Karpas-422 (cell line): ENCODE results near the gene UBAC1. TPM values are rescaled to one million over a fixed set of nuclear protein-coding genes. Genes with fewer than 3 reads are reported as not detected.

Experiments used
- DNase-seq: peaks from one replicate; pipeline ENCODE4 v3.0.0-alpha.2; 2015
- H2AFZ ChIP-seq: fragments of 200-600 bp; sonication (generic); 2 replicates; pipeline ENCODE4 v1.6.1; 2014; ENCODE audit warnings: antibody characterized with exemption, low read length, mixed read lengths
- H3K27ac ChIP-seq: fragments of 200-600 bp; sonication (generic); 2 replicates; pipeline ENCODE4 v1.5.1; 2014; ENCODE audit warnings: mild to moderate bottlenecking, low read length, moderate library complexity
- H3K27me3 ChIP-seq: fragments of 200-600 bp; sonication (generic); 2 replicates; pipeline ENCODE4 v1.6.1; 2014; ENCODE audit warnings: low read length, mixed read lengths
- H3K36me3 ChIP-seq: fragments of 200-600 bp; sonication (generic); 2 replicates; pipeline ENCODE4 v1.6.1; 2014; ENCODE audit warnings: low read length, mixed read lengths; ENCODE audit not compliant: insufficient read depth
- H3K4me1 ChIP-seq: fragments of 200-600 bp; sonication (generic); 2 replicates; pipeline ENCODE4 v1.6.1; 2014; ENCODE audit warnings: mild to moderate bottlenecking, low read length, mixed read lengths
- H3K4me2 ChIP-seq: fragments of 200-600 bp; sonication (generic); 2 replicates; pipeline ENCODE4 v1.6.1; 2014; ENCODE audit warnings: low read length, low read depth, mild to moderate bottlenecking; ENCODE audit not compliant: poor library complexity, severe bottlenecking
- H3K4me3 ChIP-seq: fragments of 200-600 bp; sonication (generic); 2 replicates; pipeline ENCODE4 v1.5.1; 2014; ENCODE audit warnings: mild to moderate bottlenecking, antibody characterized with exemption, low read length, mixed read lengths
- H3K79me2 ChIP-seq: fragments of 200-600 bp; sonication (generic); 2 replicates; pipeline ENCODE4 v1.6.1; 2014; ENCODE audit warnings: mild to moderate bottlenecking, low read length, mixed read lengths
- H3K9ac ChIP-seq: fragments of 200-600 bp; sonication (generic); 2 replicates; pipeline ENCODE4 v1.6.0; 2014; ENCODE audit warnings: low read length
- H3K9me2 ChIP-seq: fragments of 200-600 bp; sonication (generic), shearing (Covaris generic); replicated peaks from 2 replicates; pipeline ENCODE4 v1.6.0; 2014; ENCODE audit warnings: mild to moderate bottlenecking, low read length, moderate library complexity; ENCODE audit not compliant: insufficient read depth
- H3K9me3 ChIP-seq: fragments of 300-700, 200-600 bp; sonication (generic); 2 replicates; pipeline ENCODE4 v1.6.1; 2014; ENCODE audit warnings: low read length, mixed read lengths
- H4K20me1 ChIP-seq: fragments of 200-600 bp; sonication (generic); 2 replicates; pipeline ENCODE4 v1.6.1; 2014; ENCODE audit warnings: mild to moderate bottlenecking, antibody characterized with exemption, low read length, low read depth; ENCODE audit not compliant: insufficient read depth
- total RNA-seq: library from RNA; depleted of rRNA; stranded (reverse); fragments of >200 nt; shearing (Covaris generic); gene quantifications from 2 replicates; pipeline ENCODE4 v1.2.3, GENCODE V29; 2014; ENCODE audit warnings: low replicate concordance

Gene UBAC1
- total RNA-seq, 1 experiment from 2014 or later = 32.1 TPM

GRCh38 chr9:135976944-135977343 is 15.8 kb upstream of the UBAC1 start:
- Histone ChIP-seq H3K4me1 (peaks cover 9% of the 10 kb centered on the region), H3K4me2 (no peak overlapping the region), H3K4me3 (no peak overlapping the region), H3K36me3 (no peaks in the 10 kb centered on the region), H2AFZ (no peak overlapping the region), H3K9me3 (no peaks in the 10 kb centered on the region), H3K9me2 (no peaks in the 10 kb centered on the region), H3K79me2 (no peaks in the 10 kb centered on the region), H3K27ac (no peak overlapping the region), H3K27me3 (no peaks in the 10 kb centered on the region), H3K9ac (no peak overlapping the region), H4K20me1 (no peaks in the 10 kb centered on the region)
- DNase-seq = no peak

GRCh38 chr9:135976531-135976930 is 15.4 kb upstream of the UBAC1 start:
- Histone ChIP-seq H3K4me1 (peaks cover 9% of the 10 kb centered on the region), H3K9ac (no peak overlapping the region), H4K20me1 (no peaks in the 10 kb centered on the region), H3K27ac (no peak overlapping the region), H3K27me3 (no peaks in the 10 kb centered on the region), H3K4me3 (no peak overlapping the region), H3K79me2 (no peaks in the 10 kb centered on the region), H3K36me3 (no peaks in the 10 kb centered on the region), H3K9me3 (no peaks in the 10 kb centered on the region), H3K9me2 (no peaks in the 10 kb centered on the region), H3K4me2 (no peak overlapping the region), H2AFZ (no peak overlapping the region)
- no peak for DNase-seq

GRCh38 chr9:135975834-135976233 is 14.7 kb upstream of the UBAC1 start:
- H3K4me2 ChIP-seq = no peak overlapping the region
- H3K9me2 ChIP-seq = no peaks in the 10 kb centered on the region
- peaks cover 9% of the 10 kb centered on the region for H3K4me1 ChIP-seq
- no peak for DNase-seq
- H4K20me1 ChIP-seq = 0 out of 2 replicates have a peak, but pooled peaks cover 1% of the 10 kb centered on the region
- H3K27ac ChIP-seq = no peak overlapping the region
- H3K27me3 ChIP-seq = no peaks in the 10 kb centered on the region
- no peaks in the 10 kb centered on the region for H3K79me2 ChIP-seq
- no peak overlapping the region for H3K4me3 ChIP-seq
- no peak overlapping the region for H3K9ac ChIP-seq
- H3K9me3 ChIP-seq = no peaks in the 10 kb centered on the region
- no peak overlapping the region for H2AFZ ChIP-seq
- no peaks in the 10 kb centered on the region for H3K36me3 ChIP-seq

- Histone ChIP-seq H3K4me1 (peaks cover 10% of the 10 kb centered on the region), H3K4me2 (no peak overlapping the region), H3K79me2 (no peaks in the 10 kb centered on the region), H4K20me1 (0 out of 2 replicates have a peak, but pooled peaks cover 5% of the 10 kb centered on the region), H3K27me3 (no peaks in the 10 kb centered on the region), H3K4me3 (no peak overlapping the region), H2AFZ (no peak overlapping the region), H3K36me3 (no peaks in the 10 kb centered on the region), H3K9ac (no peak overlapping the region), H3K9me3 (no peaks in the 10 kb centered on the region), H3K9me2 (no peaks in the 10 kb centered on the region), H3K27ac (no peak overlapping the region)
- no peak for DNase-seq
These were observed 13.0 kb upstream of the UBAC1 start for GRCh38 chr9:135974220-135974573.

- Histone ChIP-seq H3K27me3 (no peaks in the 10 kb centered on the region), H3K4me3 (no peak overlapping the region), H3K4me2 (no peak overlapping the region), H3K9me2 (no peaks in the 10 kb centered on the region), H3K9me3 (no peaks in the 10 kb centered on the region), H3K27ac (no peak overlapping the region), H3K4me1 (peaks cover 10% of the 10 kb centered on the region), H2AFZ (no peak overlapping the region), H3K36me3 (no peaks in the 10 kb centered on the region), H3K79me2 (no peaks in the 10 kb centered on the region), H4K20me1 (0 out of 2 replicates have a peak, but pooled peaks cover 5% of the 10 kb centered on the region), H3K9ac (no peak overlapping the region)
- DNase-seq = no peak
These were observed 12.4 kb upstream of the UBAC1 start for GRCh38 chr9:135973277-135974219.

- peaks cover 17% of the 10 kb centered on the region for H3K4me1 ChIP-seq
- no peaks in the 10 kb centered on the region for H3K27me3 ChIP-seq
- no peak overlapping the region for H2AFZ ChIP-seq
- H3K36me3 ChIP-seq = no peaks in the 10 kb centered on the region
- H3K4me2 ChIP-seq = no peak overlapping the region
- H3K9me2 ChIP-seq = no peaks in the 10 kb centered on the region
- H3K27ac ChIP-seq = no peak overlapping the region
- no peaks in the 10 kb centered on the region for H3K79me2 ChIP-seq
- no peaks in the 10 kb centered on the region for H3K9me3 ChIP-seq
- H3K9ac ChIP-seq = no peak overlapping the region
- DNase-seq = peak; percentile 85
- 0 out of 2 replicates have a peak, but pooled peaks cover 5% of the 10 kb centered on the region for H4K20me1 ChIP-seq
- H3K4me3 ChIP-seq = no peak overlapping the region
These were observed 10.7 kb upstream of the UBAC1 start for GRCh38 chr9:135971892-135972291.

GRCh38 chr9:135971111-135971766 is 10.1 kb upstream of the UBAC1 start:
- Histone ChIP-seq H3K9me3 (no peaks in the 10 kb centered on the region), H3K4me3 (no peak overlapping the region), H4K20me1 (0 out of 2 replicates have a peak, but pooled peaks cover 5% of the 10 kb centered on the region), H3K4me1 (peaks cover 17% of the 10 kb centered on the region), H3K9me2 (no peaks in the 10 kb centered on the region), H3K79me2 (no peaks in the 10 kb centered on the region), H3K4me2 (no peak overlapping the region), H3K27ac (no peak overlapping the region), H2AFZ (no peak overlapping the region), H3K36me3 (no peaks in the 10 kb centered on the region), H3K9ac (no peak overlapping the region), H3K27me3 (no peaks in the 10 kb centered on the region)
- DNase-seq = no peak

DNA sequence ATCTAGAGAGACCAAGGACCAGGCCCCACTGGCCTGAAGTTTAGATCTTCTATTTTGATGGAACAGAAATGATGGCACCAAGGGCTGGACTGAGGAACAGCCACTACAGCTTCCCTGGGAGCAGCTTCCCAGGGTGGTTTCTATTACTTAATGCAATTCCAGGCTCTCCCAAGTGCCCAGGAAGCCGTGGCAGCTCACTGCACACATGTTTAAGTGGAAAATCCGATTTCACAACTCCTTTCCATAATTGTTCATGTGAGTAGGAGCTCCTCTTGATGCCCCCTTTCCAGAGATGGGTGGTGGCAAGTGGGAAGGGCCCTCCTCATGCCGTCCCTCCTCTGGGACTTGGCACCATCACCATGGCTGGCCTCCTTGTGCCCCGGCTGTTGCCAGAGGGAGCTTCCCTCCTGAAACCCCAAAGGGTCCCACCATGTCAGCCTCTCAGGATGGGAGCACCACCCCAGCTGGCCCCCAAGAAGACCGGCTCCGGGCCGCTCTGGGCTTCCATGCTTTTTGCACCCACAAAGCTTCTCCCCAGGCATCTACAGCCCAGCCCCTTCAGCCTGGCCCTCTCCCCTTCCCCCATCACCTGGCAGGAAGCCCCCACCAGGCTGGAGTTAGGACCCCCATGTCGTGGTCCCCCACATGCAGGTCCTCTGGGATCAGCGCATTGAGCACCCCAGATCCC is 9.1 kb upstream of the UBAC1 start:
- no peaks in the 10 kb centered on the region for H3K36me3 ChIP-seq
- no peaks in the 10 kb centered on the region for H3K9me2 ChIP-seq
- H3K4me2 ChIP-seq = no peak overlapping the region
- H3K4me3 ChIP-seq = no peak overlapping the region
- no peaks in the 10 kb centered on the region for H3K79me2 ChIP-seq
- no peaks in the 10 kb centered on the region for H3K27me3 ChIP-seq
- peaks cover 17% of the 10 kb centered on the region for H3K4me1 ChIP-seq
- H3K9me3 ChIP-seq = no peaks in the 10 kb centered on the region
- H4K20me1 ChIP-seq = 0 out of 2 replicates have a peak, but pooled peaks cover 5% of the 10 kb centered on the region
- no peak for DNase-seq
- H3K27ac ChIP-seq = no peak overlapping the region
- H2AFZ ChIP-seq = no peak overlapping the region
- no peak overlapping the region for H3K9ac ChIP-seq
